ENCODE data around the gene NAGPA.

NAGPA gene

DNA sequence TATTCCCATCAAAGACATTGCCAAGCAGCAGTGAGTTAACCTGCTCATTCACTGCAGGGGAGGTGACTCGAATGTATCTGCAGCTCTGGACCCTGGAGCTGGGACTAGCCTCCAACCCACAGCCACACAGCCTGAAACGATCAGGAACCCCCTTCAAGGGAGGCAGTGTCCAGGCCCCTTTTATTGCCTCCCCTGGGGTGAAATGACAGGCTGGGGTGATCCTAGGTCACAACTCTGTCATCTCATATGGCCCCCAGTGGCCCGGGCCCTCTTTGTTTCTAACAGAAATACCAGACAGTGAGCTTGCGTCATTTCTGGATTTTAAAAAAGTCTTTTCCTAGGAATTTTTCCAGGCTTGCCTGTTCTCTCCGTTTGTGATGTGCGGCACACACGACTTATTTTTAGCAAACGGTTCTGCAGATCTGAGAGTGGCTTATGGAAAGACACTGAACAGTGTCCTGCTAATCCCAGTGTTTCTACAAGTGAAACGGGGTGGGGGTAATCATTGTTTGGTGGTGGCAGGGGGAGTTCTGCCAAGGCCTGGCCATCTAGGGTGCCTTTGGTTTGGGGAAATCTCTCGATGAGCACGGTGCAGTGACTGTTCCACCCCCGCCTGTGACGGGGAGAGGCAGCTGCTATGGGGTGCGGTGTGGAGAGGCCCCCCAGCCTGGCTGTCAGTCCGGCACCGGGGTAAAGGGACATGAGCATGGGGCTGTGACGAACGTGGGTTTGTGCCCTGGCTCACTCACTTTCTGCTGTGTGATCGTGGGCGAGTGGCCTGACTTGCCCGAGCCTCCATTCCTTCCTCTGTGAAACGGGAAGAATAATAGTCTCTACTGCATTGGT, 27.2 kb downstream of the NAGPA start:
- TF ChIP-seq RAD21 (IDR thresholded peaks at IDR 0.05; ENCODE audit: low read depth) (no peak), CEBPB (IDR thresholded peaks at IDR 0.05) (no peak), ZBTB7A (IDR thresholded peaks at IDR 0.05; ENCODE audit: low read depth) (no peak), FOXM1 (IDR thresholded peaks at IDR 0.05; ENCODE audit: borderline replicate concordance, low read depth) (no peak), YY1 (IDR thresholded peaks at IDR 0.05; ENCODE audit: low read depth) (no peak), EGR1 (IDR thresholded peaks at IDR 0.05) (no peak), CREB1 (IDR thresholded peaks at IDR 0.05; ENCODE audit: low read depth) (no peak), TCF12 (IDR thresholded peaks at IDR 0.05; ENCODE audit: low read depth) (no peak), EP300 (IDR thresholded peaks at IDR 0.05; ENCODE audit: borderline replicate concordance) (no peak), TAF1 (IDR thresholded peaks at IDR 0.05; ENCODE audit: low read depth) (no peak), NFIC (IDR thresholded peaks at IDR 0.05) (no peak), TEAD4 (IDR thresholded peaks at IDR 0.05) (no peak)
- TF ChIP-seq, protein P1, sequence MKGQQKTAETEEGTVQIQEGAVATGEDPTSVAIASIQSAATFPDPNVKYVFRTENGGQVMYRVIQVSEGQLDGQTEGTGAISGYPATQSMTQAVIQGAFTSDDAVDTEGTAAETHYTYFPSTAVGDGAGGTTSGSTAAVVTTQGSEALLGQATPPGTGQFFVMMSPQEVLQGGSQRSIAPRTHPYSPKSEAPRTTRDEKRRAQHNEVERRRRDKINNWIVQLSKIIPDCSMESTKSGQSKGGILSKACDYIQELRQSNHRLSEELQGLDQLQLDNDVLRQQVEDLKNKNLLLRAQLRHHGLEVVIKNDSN (IDR thresholded peaks at IDR 0.05) = no peak
- TF ChIP-seq, protein P2, sequence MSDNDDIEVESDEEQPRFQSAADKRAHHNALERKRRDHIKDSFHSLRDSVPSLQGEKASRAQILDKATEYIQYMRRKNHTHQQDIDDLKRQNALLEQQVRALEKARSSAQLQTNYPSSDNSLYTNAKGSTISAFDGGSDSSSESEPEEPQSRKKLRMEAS (IDR thresholded peaks at IDR 0.05) = no peak
- TF ChIP-seq, protein P3, sequence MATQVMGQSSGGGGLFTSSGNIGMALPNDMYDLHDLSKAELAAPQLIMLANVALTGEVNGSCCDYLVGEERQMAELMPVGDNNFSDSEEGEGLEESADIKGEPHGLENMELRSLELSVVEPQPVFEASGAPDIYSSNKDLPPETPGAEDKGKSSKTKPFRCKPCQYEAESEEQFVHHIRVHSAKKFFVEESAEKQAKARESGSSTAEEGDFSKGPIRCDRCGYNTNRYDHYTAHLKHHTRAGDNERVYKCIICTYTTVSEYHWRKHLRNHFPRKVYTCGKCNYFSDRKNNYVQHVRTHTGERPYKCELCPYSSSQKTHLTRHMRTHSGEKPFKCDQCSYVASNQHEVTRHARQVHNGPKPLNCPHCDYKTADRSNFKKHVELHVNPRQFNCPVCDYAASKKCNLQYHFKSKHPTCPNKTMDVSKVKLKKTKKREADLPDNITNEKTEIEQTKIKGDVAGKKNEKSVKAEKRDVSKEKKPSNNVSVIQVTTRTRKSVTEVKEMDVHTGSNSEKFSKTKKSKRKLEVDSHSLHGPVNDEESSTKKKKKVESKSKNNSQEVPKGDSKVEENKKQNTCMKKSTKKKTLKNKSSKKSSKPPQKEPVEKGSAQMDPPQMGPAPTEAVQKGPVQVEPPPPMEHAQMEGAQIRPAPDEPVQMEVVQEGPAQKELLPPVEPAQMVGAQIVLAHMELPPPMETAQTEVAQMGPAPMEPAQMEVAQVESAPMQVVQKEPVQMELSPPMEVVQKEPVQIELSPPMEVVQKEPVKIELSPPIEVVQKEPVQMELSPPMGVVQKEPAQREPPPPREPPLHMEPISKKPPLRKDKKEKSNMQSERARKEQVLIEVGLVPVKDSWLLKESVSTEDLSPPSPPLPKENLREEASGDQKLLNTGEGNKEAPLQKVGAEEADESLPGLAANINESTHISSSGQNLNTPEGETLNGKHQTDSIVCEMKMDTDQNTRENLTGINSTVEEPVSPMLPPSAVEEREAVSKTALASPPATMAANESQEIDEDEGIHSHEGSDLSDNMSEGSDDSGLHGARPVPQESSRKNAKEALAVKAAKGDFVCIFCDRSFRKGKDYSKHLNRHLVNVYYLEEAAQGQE (IDR thresholded peaks at IDR 0.05; ENCODE audit: low read depth) = no peak

DNA sequence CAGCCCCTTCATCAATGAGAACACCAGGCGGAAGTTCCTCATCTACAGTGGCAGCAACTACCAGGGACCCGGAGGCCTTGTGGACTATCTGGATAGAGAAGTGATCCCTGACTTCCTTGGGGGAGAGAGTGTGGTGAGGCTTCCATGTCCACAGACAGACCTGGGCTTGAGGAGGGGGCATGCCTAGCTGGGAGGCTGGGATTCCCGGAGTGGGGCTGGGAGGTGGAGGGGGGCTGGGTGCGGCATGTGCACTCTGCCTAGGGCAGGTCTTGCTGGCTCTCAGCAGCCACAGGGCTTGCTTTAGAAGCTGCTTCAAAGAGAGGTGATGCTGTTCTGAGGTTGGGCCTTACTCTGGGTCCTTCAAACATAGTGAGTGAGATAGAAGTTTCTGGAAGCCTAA, 27.8 kb downstream of the NAGPA start:
- TF ChIP-seq ZBTB7A (IDR thresholded peaks at IDR 0.05; ENCODE audit: low read depth) (no peak), CEBPB (IDR thresholded peaks at IDR 0.05) (no peak)
- TF ChIP-seq, protein P1 (IDR thresholded peaks at IDR 0.05) = no peak

DNA sequence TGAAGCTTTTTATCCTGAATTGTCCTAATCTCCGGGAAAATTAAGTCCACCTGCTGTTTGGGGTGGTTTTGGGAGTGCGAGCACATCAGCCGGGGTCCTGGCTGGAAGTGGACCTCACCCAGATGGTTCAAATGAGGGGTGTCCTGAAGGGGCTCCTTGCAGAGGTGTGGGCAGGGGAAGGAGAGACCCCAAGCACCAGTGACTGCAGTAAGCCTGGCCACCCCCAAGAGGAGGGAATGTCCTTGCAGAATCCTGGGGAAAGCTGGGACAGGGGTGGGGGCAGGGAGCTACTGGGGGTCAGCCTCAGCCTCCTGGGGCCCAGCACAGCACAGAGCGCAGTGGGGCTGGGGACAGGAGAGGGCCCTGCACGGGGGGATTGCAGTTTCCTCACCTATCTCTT, 29.4 kb downstream of the NAGPA start:
- TF ChIP-seq TEAD4 (IDR thresholded peaks at IDR 0.05) = no peak
- no peak for TF ChIP-seq FOXM1 (IDR thresholded peaks at IDR 0.05; ENCODE audit: borderline replicate concordance, low read depth)
- TF ChIP-seq EGR1 (IDR thresholded peaks at IDR 0.05) = no peak
- TF ChIP-seq TCF12 (IDR thresholded peaks at IDR 0.05; ENCODE audit: low read depth) = no peak
- TF ChIP-seq, protein P1 (IDR thresholded peaks at IDR 0.05) = no peak
- no peak for TF ChIP-seq CREB1 (IDR thresholded peaks at IDR 0.05; ENCODE audit: low read depth)

DNA sequence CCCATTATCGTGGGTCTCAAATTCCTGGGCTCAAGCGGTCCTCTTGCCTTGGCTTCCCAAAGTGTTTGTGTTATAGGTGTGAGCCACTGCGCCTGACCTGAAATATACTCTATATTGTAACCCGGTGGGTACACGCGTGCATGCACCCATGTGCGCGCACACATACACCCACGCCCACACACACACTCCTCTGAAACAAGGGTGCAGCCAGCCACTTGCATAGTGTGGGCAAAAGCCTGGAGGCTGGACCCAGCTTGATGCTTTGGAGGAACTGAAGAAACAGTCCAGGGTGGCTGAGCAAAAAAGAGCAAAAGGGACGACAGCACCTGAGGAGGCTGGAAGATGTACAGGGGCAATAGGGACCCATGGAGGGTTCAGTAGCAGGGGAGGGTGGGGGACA, 29.9 kb downstream of the NAGPA start:
- TF ChIP-seq EP300 (IDR thresholded peaks at IDR 0.05; ENCODE audit: borderline replicate concordance) = no peak
- TF ChIP-seq TAF1 (IDR thresholded peaks at IDR 0.05; ENCODE audit: low read depth) = no peak
- no peak for TF ChIP-seq NFIC (IDR thresholded peaks at IDR 0.05)
- no peak for TF ChIP-seq YY1 (IDR thresholded peaks at IDR 0.05; ENCODE audit: low read depth)
- no peak for TF ChIP-seq CREB1 (IDR thresholded peaks at IDR 0.05; ENCODE audit: low read depth)
- TF ChIP-seq, protein P2 (IDR thresholded peaks at IDR 0.05) = no peak
- no peak for TF ChIP-seq FOXM1 (IDR thresholded peaks at IDR 0.05; ENCODE audit: borderline replicate concordance, low read depth)
- no peak for TF ChIP-seq CEBPB (IDR thresholded peaks at IDR 0.05)
- TF ChIP-seq, protein P1 (IDR thresholded peaks at IDR 0.05) = no peak
- TF ChIP-seq ZBTB7A (IDR thresholded peaks at IDR 0.05; ENCODE audit: low read depth) = no peak

DNA sequence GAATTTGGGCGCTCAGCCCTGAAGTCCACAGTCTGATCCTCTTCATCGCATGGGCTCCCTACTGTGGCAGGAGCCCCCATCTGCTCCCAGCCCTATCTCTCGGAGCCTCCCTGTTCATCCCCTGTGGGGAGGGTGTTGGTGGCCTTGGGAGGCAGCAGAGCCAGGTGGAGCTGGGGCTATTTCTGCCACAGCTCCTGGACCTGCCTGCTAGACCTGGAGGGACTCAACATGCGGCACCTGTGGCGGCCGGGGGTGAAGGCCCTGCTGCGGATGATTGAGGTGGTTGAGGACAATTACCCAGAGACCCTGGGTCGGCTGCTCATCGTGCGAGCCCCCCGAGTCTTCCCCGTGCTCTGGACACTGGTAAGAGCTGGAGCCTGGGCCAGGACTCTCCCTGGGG, 30.5 kb downstream of the NAGPA start:
- TF ChIP-seq, protein P2 (IDR thresholded peaks at IDR 0.05) = no peak
- TF ChIP-seq NFIC (IDR thresholded peaks at IDR 0.05) = no peak
- no peak for TF ChIP-seq EGR1 (IDR thresholded peaks at IDR 0.05)
- no peak for TF ChIP-seq ZBTB7A (IDR thresholded peaks at IDR 0.05; ENCODE audit: low read depth)
- no peak for TF ChIP-seq EP300 (IDR thresholded peaks at IDR 0.05; ENCODE audit: borderline replicate concordance)

DNA sequence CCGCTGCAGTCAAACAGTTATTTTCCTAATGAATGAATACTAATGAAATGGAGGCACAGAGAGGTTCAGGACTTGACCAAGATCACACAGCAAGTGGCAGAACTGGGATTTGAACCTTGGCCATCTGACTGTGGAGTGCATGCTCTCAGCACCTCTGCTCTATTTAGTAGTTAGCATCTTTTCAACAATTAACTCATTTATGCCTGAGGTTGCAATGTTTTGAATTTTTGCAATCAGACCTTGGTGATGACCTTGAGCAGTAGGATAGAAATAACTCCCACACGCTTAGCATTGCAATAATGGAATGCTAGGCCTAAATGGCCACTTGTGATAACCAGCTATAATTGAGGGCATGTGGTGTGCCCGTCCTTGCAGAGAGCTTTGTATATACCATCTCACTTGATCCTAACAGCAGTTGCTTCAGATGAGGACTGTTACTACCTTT, 31.0 kb downstream of the NAGPA start:
- TF ChIP-seq RAD21 (IDR thresholded peaks at IDR 0.05; ENCODE audit: low read depth) (no peak), YY1 (IDR thresholded peaks at IDR 0.05; ENCODE audit: low read depth) (no peak), CREB1 (IDR thresholded peaks at IDR 0.05; ENCODE audit: low read depth) (no peak), EGR1 (IDR thresholded peaks at IDR 0.05) (no peak), TCF12 (IDR thresholded peaks at IDR 0.05; ENCODE audit: low read depth) (no peak), TEAD4 (IDR thresholded peaks at IDR 0.05) (no peak), EP300 (IDR thresholded peaks at IDR 0.05; ENCODE audit: borderline replicate concordance) (no peak), FOXM1 (IDR thresholded peaks at IDR 0.05; ENCODE audit: borderline replicate concordance, low read depth) (no peak), CEBPB (IDR thresholded peaks at IDR 0.05) (no peak), NFIC (IDR thresholded peaks at IDR 0.05) (no peak), ZBTB7A (IDR thresholded peaks at IDR 0.05; ENCODE audit: low read depth) (no peak), TAF1 (IDR thresholded peaks at IDR 0.05; ENCODE audit: low read depth) (no peak)
- TF ChIP-seq, protein P3 (IDR thresholded peaks at IDR 0.05; ENCODE audit: low read depth) = no peak
- TF ChIP-seq, protein P2 (IDR thresholded peaks at IDR 0.05) = no peak
- TF ChIP-seq, protein P1 (IDR thresholded peaks at IDR 0.05) = no peak

Measured in Ishikawa (cell line).